ENCODE measurements around the gene TPI1. TPM values are rescaled to one million over a fixed set of nuclear protein-coding genes. Genes with fewer than 3 reads are reported as not detected.
A peak's percentile ranks its signal among the peaks of the same experiment; 100 is the strongest.

TPI1 gene
- polyA plus RNA-seq, 3 donors, result 446 to 839 (median 764) TPM

GRCh38 chr12:6902448-6902847 is 35.1 kb downstream of the TPI1 start:
- peaks cover 13% of the 10 kb centered on the region for H3K4me1 Mint-ChIP-seq
- DNase-seq, result no peak
- Histone ChIP-seq H3K9me3 (replicated peaks in 1 of 2; ENCODE audit: control insufficient read depth in 1 of 2, insufficient read depth in 1 of 2, low read length in 2 of 2) (no peaks in the 10 kb centered on the region), H2AFZ (ENCODE audit: insufficient read depth, low read depth, low read length, poor library complexity, severe bottlenecking) (no peak overlapping the region), H3K9ac (ENCODE audit: insufficient read depth, low read length, poor library complexity, severe bottlenecking) (no peak overlapping the region), H3K4me1 (ENCODE audit: control insufficient read depth in 1 of 2, insufficient read depth in 2 of 2, low read length in 2 of 2) (peaks cover 26 to 30% of the 10 kb centered on the region in 2 donors), H4K20me1 (ENCODE audit: insufficient read depth, low read length) (no peaks in the 10 kb centered on the region), H3K4me2 (replicated peaks; ENCODE audit: extremely low read depth, low read length, poor library complexity, severe bottlenecking) (no peak overlapping the region), H3K27ac (ENCODE audit: low read depth in 1 of 2, low read length in 2 of 2) (no peak overlapping the region), H3K4me3 (replicated peaks in 1 of 3; ENCODE audit: low read depth in 2 of 3, low read length in 3 of 3) (no peak overlapping the region), H3K79me2 (ENCODE audit: insufficient read depth, low read length) (no peaks in the 10 kb centered on the region), H3K36me3 (replicated peaks in 1 of 2; ENCODE audit: control insufficient read depth in 1 of 2, insufficient read depth in 2 of 2, low read length in 2 of 2) (peaks cover 0 to 9% of the 10 kb centered on the region in 2 donors), H3K27me3 (ENCODE audit: control insufficient read depth in 2 of 2, insufficient read depth in 2 of 2, low read length in 2 of 2) (no peaks in the 10 kb centered on the region)
- H3K4me3 Mint-ChIP-seq, result no peak overlapping the region
- H3K36me3 Mint-ChIP-seq, result no peaks in the 10 kb centered on the region
- intact Hi-C loops (cut with micrococcal nuclease), result loop anchor here in 1 of 2 donors (10.0 kb wide), 1 partner anchor 48 kb away; the partner anchor contains the start of genes CDCA3 and USP5
- H3K9me3 Mint-ChIP-seq, result no peaks in the 10 kb centered on the region
- TF ChIP-seq CTCF (IDR thresholded peaks at IDR 0.05), result no peak
- peaks cover 0 to 2% (median 0%) of the 10 kb centered on the region in 3 donors for H3K27me3 Mint-ChIP-seq (ENCODE audit: low read depth in 3 of 3)
- no peak overlapping the region for H3K27ac Mint-ChIP-seq
- WGBS (ENCODE audit: insufficient coverage), result 100% methylated on average over 2 of the region's 4 CpGs

GRCh38 chr12:6903722-6904121 is 36.4 kb downstream of the TPI1 start:
- Histone ChIP-seq H3K4me3 (replicated peaks in 1 of 3; ENCODE audit: low read depth in 2 of 3, low read length in 3 of 3) (no peak overlapping the region), H3K79me2 (ENCODE audit: insufficient read depth, low read length) (no peaks in the 10 kb centered on the region), H3K4me1 (ENCODE audit: control insufficient read depth in 1 of 2, insufficient read depth in 2 of 2, low read length in 2 of 2) (peaks cover 26 to 30% of the 10 kb centered on the region in 2 donors), H3K9ac (ENCODE audit: insufficient read depth, low read length, poor library complexity, severe bottlenecking) (no peak overlapping the region), H4K20me1 (ENCODE audit: insufficient read depth, low read length) (no peaks in the 10 kb centered on the region), H3K4me2 (replicated peaks; ENCODE audit: extremely low read depth, low read length, poor library complexity, severe bottlenecking) (no peak overlapping the region), H3K27me3 (ENCODE audit: control insufficient read depth in 2 of 2, insufficient read depth in 2 of 2, low read length in 2 of 2) (no peaks in the 10 kb centered on the region), H3K27ac (ENCODE audit: low read depth in 1 of 2, low read length in 2 of 2) (no peak overlapping the region), H3K9me3 (replicated peaks in 1 of 2; ENCODE audit: control insufficient read depth in 1 of 2, insufficient read depth in 1 of 2, low read length in 2 of 2) (no peaks in the 10 kb centered on the region), H3K36me3 (replicated peaks in 1 of 2; ENCODE audit: control insufficient read depth in 1 of 2, insufficient read depth in 2 of 2, low read length in 2 of 2) (peaks cover 0 to 9% of the 10 kb centered on the region in 2 donors), H2AFZ (ENCODE audit: insufficient read depth, low read depth, low read length, poor library complexity, severe bottlenecking) (peak overlapping the region; percentile 91)
- no peaks in the 10 kb centered on the region for H3K9me3 Mint-ChIP-seq
- H3K27me3 Mint-ChIP-seq (ENCODE audit: low read depth in 3 of 3), result peaks cover 0 to 2% (median 0%) of the 10 kb centered on the region in 3 donors
- DNase-seq, result no peak
- peaks cover 3 to 5% of the 10 kb centered on the region in 2 donors for H3K36me3 Mint-ChIP-seq
- H3K27ac Mint-ChIP-seq, result peak overlapping the region in 1 of 7 donors; percentile 73
- intact Hi-C loops (cut with micrococcal nuclease), result loop anchor here in 1 of 2 donors (1.0 to 10.0 kb wide), 2 partner anchors 30 to 49 kb away; partner anchors contain the start of genes CDCA3, SPSB2 and USP5
- H3K4me1 Mint-ChIP-seq, result peaks cover 13% of the 10 kb centered on the region
- H3K4me3 Mint-ChIP-seq, result no peak overlapping the region
- TF ChIP-seq CTCF (IDR thresholded peaks at IDR 0.05), result no peak
- 13% methylated on average over 1 of the region's 1 CpG for WGBS (ENCODE audit: insufficient coverage)

Data from CD14-positive monocyte (primary cell).